ENCODE measurements around the gene CDK9.

CDK9 gene

GRCh38 chr9:127793093-127793708, 7.4 kb downstream of the CDK9 start:
- DNase-seq (ENCODE audit: low read depth) = no peak
- H3K4me3 ChIP-seq (replicated peaks; ENCODE audit: low read depth, low read length) = no peak overlapping the region
- no peak for TF ChIP-seq CTCF (IDR thresholded peaks at IDR 0.05; ENCODE audit: low read length, missing control alignments)

- TF ChIP-seq CTCF (IDR thresholded peaks at IDR 0.05; ENCODE audit: low read length, missing control alignments) = no peak
- no peak for DNase-seq (ENCODE audit: low read depth)
- H3K4me3 ChIP-seq (replicated peaks; ENCODE audit: low read depth, low read length) = no peak overlapping the region
These were observed 8.4 kb downstream of the CDK9 start for GRCh38 chr9:127794001-127794791.

- DNase-seq (ENCODE audit: low read depth) = no peak
- TF ChIP-seq CTCF (IDR thresholded peaks at IDR 0.05; ENCODE audit: low read length, missing control alignments) = no peak
These were observed 10.5 kb downstream of the CDK9 start for GRCh38 chr9:127796225-127796813.

GRCh38 chr9:127796852-127797370, 11.1 kb downstream of the CDK9 start:
- H3K4me3 ChIP-seq (replicated peaks; ENCODE audit: low read depth, low read length) = no peak overlapping the region
- no peak for DNase-seq (ENCODE audit: low read depth)
- no peak for TF ChIP-seq CTCF (IDR thresholded peaks at IDR 0.05; ENCODE audit: low read length, missing control alignments)

More at GRCh38 chr9:127796225-127796813, 10.5 kb downstream of the CDK9 start:
- no peak overlapping the region for H3K4me3 ChIP-seq (replicated peaks; ENCODE audit: low read depth, low read length)

- TF ChIP-seq CTCF (IDR thresholded peaks at IDR 0.05; ENCODE audit: low read length, missing control alignments) = no peak
- peak overlapping the region; percentile 88 for H3K4me3 ChIP-seq (replicated peaks; ENCODE audit: low read depth, low read length)
- DNase-seq (ENCODE audit: low read depth) = peak; percentile 73
These were observed 16.2 kb downstream of the CDK9 start for GRCh38 chr9:127801955-127802575.

DNA sequence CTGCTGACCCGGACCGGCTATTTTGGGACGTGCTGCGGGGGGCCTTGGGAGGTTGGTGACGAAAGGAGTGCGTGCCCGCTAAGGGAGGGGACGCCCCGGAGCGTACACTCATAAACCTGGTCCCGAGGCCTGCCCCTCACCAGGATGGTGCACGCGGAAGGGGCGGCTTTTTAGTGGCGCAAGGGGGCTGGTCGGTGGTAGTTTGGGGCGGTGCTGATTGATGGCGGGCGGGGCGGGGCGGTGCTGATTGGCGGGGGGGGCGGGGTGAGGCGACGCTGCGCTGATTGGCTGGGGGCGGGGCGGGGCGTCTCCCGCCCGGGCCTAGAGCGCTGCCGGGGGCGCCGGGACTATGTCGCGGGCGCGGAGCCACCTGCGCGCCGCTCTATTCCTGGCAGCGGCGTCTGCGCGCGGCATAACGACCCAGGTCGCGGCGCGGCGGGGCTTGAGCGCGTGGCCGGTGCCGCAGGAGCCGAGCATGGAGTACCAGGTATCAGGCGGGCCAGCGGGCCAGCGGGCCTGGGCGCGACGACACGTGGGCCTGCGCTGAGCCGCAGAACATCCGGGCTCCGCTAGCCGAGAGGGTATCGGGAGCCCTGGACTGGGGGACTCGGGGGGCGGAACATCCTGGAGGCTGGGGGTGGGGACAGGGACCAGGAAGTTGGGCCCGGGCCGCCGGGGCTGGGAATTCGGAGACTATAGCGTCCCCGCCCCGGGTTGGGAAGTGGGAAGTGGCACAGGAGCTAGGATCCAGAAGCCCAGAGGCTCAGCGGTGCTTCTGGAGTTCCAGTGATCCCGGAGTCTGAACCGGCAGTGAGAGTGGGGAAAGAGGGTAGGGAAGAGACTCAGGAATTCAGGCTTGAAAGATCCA, 17.0 kb downstream of the CDK9 start, which contains the start of gene FPGS:
Gene FPGS, plus strand, starts transcription at position 307 of the 868 bp plus-strand sequence. Its CDS starts 43 bp downstream, at position 350.
- H3K4me3 ChIP-seq (replicated peaks; ENCODE audit: low read depth, low read length) = peak within 1 kb of the TSS; percentile 88
- no peak for TF ChIP-seq CTCF (IDR thresholded peaks at IDR 0.05; ENCODE audit: low read length, missing control alignments)
- DNase-seq (ENCODE audit: low read depth) = peak; percentile 84

All from fibroblast of pulmonary artery (primary cell).